A673 (cell line): Measurements from ENCODE around the gene GHRH. TPM values are rescaled to one million over a fixed set of nuclear protein-coding genes. Genes with fewer than 3 reads are reported as not detected.

Source experiments
- BruUV-seq: library from RNA; stranded (reverse); fragments of 400-500 nt; replicated peaks from 2 replicates; lab custom pipeline; 2021; lab: Mats Ljungman, UMichigan
- CTCF ChIA-PET: fragments of 300-600 bp; sonication (Branson Sonifier 250); formaldehyde crosslinking; loops from one replicate; lab custom pipeline; 2022; ENCODE audit warnings: antibody characterized with exemption; lab: Charles Lee
- POLR2A ChIA-PET: fragments of 300-600 bp; sonication (Branson Sonifier 250); formaldehyde crosslinking; loops from one replicate; lab custom pipeline; 2022; ENCODE audit warnings: antibody characterized with exemption; ENCODE audit not compliant: low non-redundant PET; lab: Charles Lee
- DNase-seq: peaks from one replicate; pipeline ENCODE4 v3.0.0-alpha.2; 2015; ENCODE audit warnings: low spot score
- H3K27ac ChIP-seq: fragments of 200-600 bp; sonication (generic); 2 replicates; pipeline ENCODE4 v1.5.1; 2016; ENCODE audit warnings: mixed run types, low read depth, mild to moderate bottlenecking, mixed read lengths, antibody characterized with exemption, low read length; ENCODE audit not compliant: poor library complexity, severe bottlenecking
- H3K27me3 ChIP-seq: fragments of 200-600 bp; sonication (generic); replicated peaks from 2 replicates; pipeline ENCODE4 v1.6.1; 2017; ENCODE audit warnings: mixed run types, low read depth, mild to moderate bottlenecking, mixed read lengths, antibody characterized with exemption, low read length; ENCODE audit not compliant: insufficient read depth, poor library complexity
- H3K36me3 ChIP-seq: fragments of 200-600 bp; sonication (generic); 2 replicates; pipeline ENCODE4 v1.6.1; 2016; ENCODE audit warnings: mixed run types, mild to moderate bottlenecking, mixed read lengths, antibody characterized with exemption, low read length; ENCODE audit not compliant: insufficient read depth, poor library complexity, severe bottlenecking
- H3K4me1 ChIP-seq: fragments of 200-600 bp; sonication (generic); 2 replicates; pipeline ENCODE4 v1.6.1; 2017; ENCODE audit warnings: mixed run types, mild to moderate bottlenecking, mixed read lengths, antibody characterized with exemption, low read length; ENCODE audit not compliant: insufficient read depth, poor library complexity, severe bottlenecking
- H3K4me3 ChIP-seq: fragments of 200-600 bp; sonication (generic); 2 replicates; pipeline ENCODE4 v1.5.1; 2016; ENCODE audit warnings: low read depth, mixed run types, mild to moderate bottlenecking, mixed read lengths, low read length; ENCODE audit not compliant: poor library complexity, severe bottlenecking
- H3K9me3 ChIP-seq: fragments of 200-600 bp; sonication (generic); 2 replicates; pipeline ENCODE4 v1.6.1; 2016; ENCODE audit warnings: mixed run types, low read depth, mild to moderate bottlenecking, mixed read lengths, antibody characterized with exemption, low read length; ENCODE audit not compliant: poor library complexity, severe bottlenecking
- CTCF ChIP-seq: fragments of 300-800, 200-600 bp; sonication (generic); conservative IDR thresholded peaks from 2 replicates; pipeline ENCODE4 v1.5.1; 2017; ENCODE audit warnings: low read depth, mild to moderate bottlenecking, antibody characterized with exemption, low read length, moderate library complexity, mixed read lengths
- EZH2 ChIP-seq: fragments of 200-600 bp; sonication (generic); IDR thresholded peaks from 2 replicates; pipeline ENCODE4 v1.6.1; 2017; ENCODE audit warnings: borderline replicate concordance, low read depth, mild to moderate bottlenecking, mixed read lengths, antibody characterized with exemption, low read length; ENCODE audit not compliant: poor library complexity, severe bottlenecking
- intact Hi-C: fragments of 100-400 bp; cut with micrococcal nuclease; formaldehyde crosslinking; loops from one replicate; pipeline ENCODE4 v1.10.0; 2022; ENCODE audit not compliant: unreplicated experiment
- total RNA-seq: library from RNA; stranded (reverse); gene quantifications from 2 replicates; pipeline ENCODE4 v1.2.3, GENCODE V29; 2021

Gene GHRH
- total RNA-seq, 1 experiment from 2014 or later: not detected

DNA sequence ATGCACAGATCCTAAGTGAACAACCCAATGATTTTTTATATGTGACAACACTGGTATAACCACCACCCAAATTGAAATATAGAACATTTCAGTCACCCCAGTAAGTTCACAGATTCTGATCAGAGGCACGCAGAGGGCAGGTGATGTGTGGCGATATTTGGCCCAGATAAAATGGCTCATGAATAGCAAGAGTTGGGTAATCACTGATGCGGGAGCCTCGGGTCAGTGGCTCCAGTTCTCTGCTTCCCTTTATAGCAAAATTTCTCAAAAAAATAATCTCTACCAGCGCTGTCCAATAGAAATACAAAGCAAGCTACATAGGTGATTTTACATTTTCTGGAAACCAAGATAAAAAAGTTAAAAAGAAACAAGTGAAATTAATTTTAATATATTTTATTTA lies 14.9 kb downstream of the GHRH start:
- Histone ChIP-seq H3K4me1 (no peaks in the 10 kb centered on the region), H3K9me3 (no peaks in the 10 kb centered on the region), H3K36me3 (peaks cover 19% of the 10 kb centered on the region), H3K27ac (no peak overlapping the region), H3K27me3 (no peaks in the 10 kb centered on the region), H3K4me3 (no peak overlapping the region)
- POLR2A ChIA-PET: no interaction called here
- no peak for DNase-seq
- TF ChIP-seq CTCF: no peak
- no peak for TF ChIP-seq EZH2
- CTCF ChIA-PET: no interaction called here
- BruUV-seq: no TSS peak
- intact Hi-C loops: no loop called here

DNA sequence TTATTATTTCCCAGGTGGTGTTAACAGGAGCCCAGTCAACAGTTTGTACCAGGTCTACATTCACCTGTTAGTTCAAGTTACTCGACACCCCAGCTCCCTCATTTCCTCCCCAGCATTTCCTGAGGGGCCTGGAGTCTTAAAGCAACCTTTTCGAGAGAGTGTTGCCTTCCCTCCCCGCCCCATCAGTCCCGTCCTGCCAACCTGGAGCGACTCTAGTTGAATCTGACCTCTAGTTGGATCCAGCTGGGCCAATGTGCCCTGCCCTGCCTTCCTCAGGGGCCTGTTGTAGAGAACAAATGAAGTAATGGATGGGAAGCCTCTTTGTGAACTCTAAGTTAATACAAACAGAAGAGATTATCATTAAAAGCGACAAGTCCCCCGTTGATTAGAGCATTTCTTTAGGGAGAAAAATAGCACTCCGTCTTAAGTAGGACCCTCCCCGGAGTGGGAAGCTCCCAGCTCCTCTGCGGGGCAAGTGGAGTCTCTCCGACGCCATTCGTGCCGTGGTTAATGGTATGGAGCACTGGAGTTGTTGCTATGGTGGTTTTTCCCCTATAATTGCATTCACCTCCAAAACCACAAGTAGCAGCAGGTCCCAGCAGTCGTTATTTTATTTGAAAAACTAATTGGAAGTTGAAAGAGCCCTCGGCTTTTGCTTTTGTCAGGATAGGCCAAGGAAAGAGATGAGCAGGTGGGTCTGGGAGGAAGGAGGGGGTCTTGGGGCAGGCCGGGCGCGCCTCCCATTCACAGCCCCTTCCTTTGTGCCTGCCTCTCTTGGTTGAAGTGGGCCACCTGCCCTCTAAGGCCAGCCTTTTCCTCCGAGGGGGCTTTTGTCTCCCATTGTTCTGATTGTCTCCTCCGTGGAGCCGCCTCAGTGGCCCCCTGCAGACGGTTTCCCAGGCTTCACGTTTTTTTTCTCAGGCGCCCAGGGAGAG lies 16.1 kb downstream of the GHRH start:
- TF ChIP-seq EZH2 (no peak), CTCF (no peak)
- no peak for DNase-seq
- H3K27me3 ChIP-seq: no peaks in the 10 kb centered on the region
- H3K36me3 ChIP-seq: peaks cover 30% of the 10 kb centered on the region
- no peaks in the 10 kb centered on the region for H3K9me3 ChIP-seq
- ChIA-PET CTCF (no interaction called here), POLR2A (no interaction called here)
- no TSS peak for BruUV-seq
- H3K4me3 ChIP-seq: no peak overlapping the region
- no peak overlapping the region for H3K27ac ChIP-seq
- H3K4me1 ChIP-seq: no peaks in the 10 kb centered on the region
- intact Hi-C loops: no loop called here

- POLR2A ChIA-PET: no interaction called here
- no TSS peak for BruUV-seq
- no peak for TF ChIP-seq EZH2
- no peak for TF ChIP-seq CTCF
Measured at GRCh38 chr20:37244572-37244957, 17.0 kb downstream of the GHRH start.

More at GRCh38 chr20:37244572-37244957, 17.0 kb downstream of the GHRH start:
- Histone ChIP-seq H3K36me3 (peaks cover 39% of the 10 kb centered on the region), H3K27me3 (no peaks in the 10 kb centered on the region), H3K4me3 (no peak overlapping the region), H3K4me1 (no peaks in the 10 kb centered on the region), H3K9me3 (no peaks in the 10 kb centered on the region), H3K27ac (no peak overlapping the region)
- DNase-seq: no peak
- CTCF ChIA-PET: no interaction called here
- intact Hi-C loops: no loop called here
